ENCODE results near the gene CHEK1. TPM values are rescaled to one million over a fixed set of nuclear protein-coding genes. Genes with fewer than 3 reads are reported as not detected.
"Not testable (repeated sequence)": the region's sequence is repeated elsewhere in the genome, so short reads cannot be mapped to it uniquely, and the experiment has no call there.

CHEK1 gene
- 100 to 1,000 TPM; 149 to 152 TPM for total RNA-seq

DNA sequence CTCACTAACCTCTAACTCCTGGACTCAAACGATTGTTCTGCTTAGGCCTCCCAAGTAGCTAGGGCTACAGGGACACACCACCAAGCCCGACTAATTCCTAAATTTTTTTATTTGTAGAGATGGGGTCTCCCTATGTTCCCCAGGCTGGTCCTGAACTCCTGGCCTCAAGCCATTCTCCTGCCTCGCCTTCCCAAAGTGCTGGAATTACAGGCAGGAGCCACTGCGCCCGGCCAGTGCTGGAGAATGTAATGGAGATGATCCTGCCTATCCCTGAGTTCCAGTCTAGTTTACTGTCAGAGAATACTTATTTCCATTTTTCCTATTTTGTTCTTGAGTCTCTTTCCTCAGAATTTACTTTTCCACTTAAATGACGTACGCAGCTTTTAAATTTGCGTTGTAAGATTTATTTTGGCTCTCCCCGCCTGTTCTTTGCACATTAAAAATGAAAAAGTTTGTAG lies at the start of gene CHEK1:
Gene CHEK1 (plus strand): TSS at position 408 of the 458 bp plus-strand sequence. CDS start 1,606 bp downstream, outside the sequence.
- ChIA-PET CTCF (interaction anchor here (2.3 kb wide), 1 partner anchor 32 kb away, joined by 11 read pairs; the partner anchor contains the start of gene STT3A), POLR2A (interaction anchor here (1.3 to 2.5 kb wide), 3 partner anchors 32 to 263 kb away, joined by 8 to 16 read pairs (median 13); partner anchors contain the start of genes EI24, HYLS1 and STT3A)

DNA sequence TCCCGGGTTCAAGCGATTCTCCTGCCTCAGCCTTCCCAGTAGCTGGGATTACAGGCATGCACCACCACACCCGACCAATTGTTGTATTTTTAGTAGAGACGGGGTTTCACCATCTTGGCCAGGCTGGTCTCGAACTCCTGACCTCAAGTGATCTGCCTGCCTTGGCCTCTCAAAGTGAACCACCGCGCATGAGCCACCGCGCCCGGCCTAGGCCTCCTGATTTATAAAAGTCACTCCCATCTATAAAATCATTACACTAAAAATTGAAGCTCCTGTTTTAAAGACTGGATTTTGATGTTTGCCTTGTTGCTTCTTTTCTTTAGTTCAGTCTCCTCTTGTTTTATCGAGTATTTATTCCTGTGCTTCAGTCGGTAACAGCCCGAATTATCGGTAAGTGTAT lies 47.8 kb upstream of the CHEK1 start:
- CTCF ChIA-PET, POLR2A ChIA-PET: not testable (repeated sequence)

DNA sequence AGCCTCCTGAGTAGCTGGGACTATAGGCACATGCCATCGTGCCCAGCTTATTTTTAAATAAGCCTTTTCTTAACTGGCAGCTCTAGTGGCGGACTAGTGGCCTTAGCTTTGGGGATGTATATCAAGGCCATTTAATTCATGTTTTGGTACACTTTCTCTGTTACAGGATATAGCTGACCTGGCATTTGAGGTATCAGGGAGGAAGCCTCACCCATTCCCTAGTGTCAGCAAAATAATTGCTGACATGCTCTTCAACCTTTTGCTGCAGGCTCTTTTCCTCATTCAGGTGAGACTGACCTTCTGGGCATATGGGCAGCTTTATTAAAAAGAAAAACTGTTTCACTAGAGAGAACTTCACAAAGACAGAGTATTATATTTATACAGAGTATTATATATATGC lies 46.2 kb upstream of the CHEK1 start:
- ChIA-PET CTCF (interaction anchor here (0.7 kb wide), 1 partner anchor 9 kb away, joined by 3 read pairs; the partner anchor contains the start of gene EI24), POLR2A (no interaction called here)

DNA sequence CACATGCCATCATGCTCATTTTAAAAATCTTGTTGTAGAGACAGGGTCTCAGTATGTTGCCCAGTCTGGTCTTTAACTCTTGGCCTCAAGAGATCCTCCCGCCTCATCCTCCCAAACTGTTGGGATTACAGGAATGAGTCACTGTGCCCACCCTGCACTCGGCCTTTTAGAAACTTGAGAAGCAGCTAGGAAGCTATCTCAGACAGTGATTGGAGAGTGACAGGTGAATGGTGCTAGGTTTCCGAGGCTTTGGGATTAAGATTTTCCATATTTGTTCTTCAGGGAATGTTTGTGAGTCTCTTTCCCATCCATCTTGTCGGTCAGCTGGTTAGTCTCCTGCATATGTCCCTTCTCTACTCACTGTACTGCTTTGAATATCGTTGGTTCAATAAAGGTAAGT lies 45.2 kb upstream of the CHEK1 start:
- ChIA-PET POLR2A (no interaction called here), CTCF (interaction anchor here (0.8 kb wide), 1 partner anchor 10 kb away, joined by 3 read pairs; the partner anchor contains the start of gene EI24)

DNA sequence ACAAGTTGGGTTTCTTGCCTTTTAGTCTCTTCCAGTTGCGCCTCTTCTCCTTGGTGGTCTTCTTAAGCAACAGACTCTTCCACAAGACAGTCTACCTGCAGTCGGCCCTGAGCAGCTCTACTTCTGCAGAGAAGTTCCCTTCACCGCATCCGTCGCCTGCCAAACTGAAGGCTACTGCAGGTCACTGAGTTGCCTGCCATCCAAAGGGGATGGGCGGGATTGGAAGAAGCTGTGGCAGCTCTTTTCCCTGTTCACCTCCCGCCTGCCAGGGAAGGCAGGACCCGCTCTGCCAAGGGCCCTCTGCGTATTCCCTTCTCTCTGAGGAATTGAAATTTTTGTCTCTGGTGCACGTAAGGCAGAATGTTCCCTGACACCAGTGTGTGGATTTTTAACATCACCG lies 41.5 kb upstream of the CHEK1 start:
- CTCF ChIA-PET: no interaction called here
- POLR2A ChIA-PET: interaction anchor here (0.9 kb wide), 1 partner anchor 13 kb away, joined by 4 read pairs; no protein-coding TSS in a partner anchor

DNA sequence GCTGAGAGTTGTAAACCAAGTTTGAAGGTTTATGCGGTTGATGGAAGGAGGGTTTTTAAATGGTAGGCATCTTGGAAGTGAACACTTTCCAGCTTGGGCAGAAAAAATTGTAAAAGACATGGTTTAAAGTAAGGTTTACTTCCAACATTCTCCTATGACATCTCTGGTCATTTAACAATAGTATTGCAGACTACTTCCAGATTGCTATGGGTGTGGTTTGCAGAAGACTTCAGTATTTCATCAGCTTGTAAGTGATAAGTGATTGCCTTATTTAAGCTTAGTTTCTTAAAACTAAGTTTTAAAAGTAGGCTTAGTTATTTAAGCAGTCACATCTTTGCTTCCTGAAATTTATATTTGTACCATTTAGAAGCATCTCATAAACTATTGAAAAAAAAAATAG lies 39.5 kb upstream of the CHEK1 start:
- ChIA-PET POLR2A (no interaction called here), CTCF (no interaction called here)

DNA sequence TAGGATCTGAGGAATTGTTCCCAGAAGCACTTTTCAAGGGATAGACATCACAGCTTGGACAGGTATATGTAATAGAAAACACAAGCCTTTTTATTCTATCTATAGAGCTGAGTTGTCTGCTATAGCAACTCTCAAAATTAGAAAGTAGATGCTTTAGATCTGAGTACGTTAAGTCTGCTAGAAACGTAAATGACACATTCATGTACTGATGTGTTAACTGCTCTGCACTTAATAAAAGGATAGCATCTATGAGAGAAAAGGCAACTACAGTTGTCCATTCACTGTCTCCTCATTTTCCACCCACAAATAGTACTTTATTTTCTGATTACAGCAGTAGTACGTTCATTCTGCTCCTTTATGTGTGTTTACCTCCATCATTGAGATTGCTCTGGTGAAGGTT lies 38.3 kb upstream of the CHEK1 start:
- POLR2A ChIA-PET: no interaction called here

DNA sequence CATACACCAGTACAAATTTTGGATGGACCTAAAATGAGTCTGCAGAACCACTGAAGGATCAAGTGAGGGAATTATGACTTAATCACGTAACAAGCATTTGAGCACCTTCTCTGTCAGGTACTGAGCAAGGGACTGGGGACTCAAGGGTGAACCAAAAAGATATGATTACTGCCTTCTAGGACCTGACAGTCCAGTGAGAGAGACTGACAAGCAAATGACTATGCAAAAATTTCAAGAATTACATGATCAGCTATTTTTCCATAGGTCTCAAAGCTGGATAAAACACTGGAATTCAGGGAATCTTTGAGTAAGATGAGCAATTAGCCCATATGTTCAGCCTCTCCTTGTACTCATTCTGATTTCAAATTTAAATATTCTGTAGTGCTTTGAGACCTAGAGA lies 37.5 kb upstream of the CHEK1 start:
- POLR2A ChIA-PET: no interaction called here
- CTCF ChIA-PET: no interaction called here

More for the DNA sequence above, 38.3 kb upstream of the CHEK1 start:
- CTCF ChIA-PET: no interaction called here

DNA sequence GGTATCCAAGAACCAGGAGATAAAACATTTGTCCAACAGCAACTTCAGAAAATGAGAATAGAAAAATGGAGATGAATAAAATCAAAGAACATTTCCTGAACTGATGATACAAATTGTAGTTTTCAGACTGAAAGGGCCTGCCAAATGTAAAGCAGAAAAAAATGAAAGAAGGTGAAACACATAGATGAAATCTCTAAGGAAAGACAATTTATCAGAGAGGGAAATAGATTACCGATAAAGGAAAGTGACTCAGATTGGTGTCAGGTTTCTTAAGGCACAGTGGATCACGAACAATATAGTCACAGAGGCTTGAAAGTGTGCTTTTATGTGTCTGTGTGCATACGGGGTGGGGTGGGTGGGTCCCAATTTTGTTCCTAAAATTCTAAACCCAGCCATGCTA lies 36.5 kb upstream of the CHEK1 start:
- ChIA-PET POLR2A (no interaction called here), CTCF (no interaction called here)

DNA sequence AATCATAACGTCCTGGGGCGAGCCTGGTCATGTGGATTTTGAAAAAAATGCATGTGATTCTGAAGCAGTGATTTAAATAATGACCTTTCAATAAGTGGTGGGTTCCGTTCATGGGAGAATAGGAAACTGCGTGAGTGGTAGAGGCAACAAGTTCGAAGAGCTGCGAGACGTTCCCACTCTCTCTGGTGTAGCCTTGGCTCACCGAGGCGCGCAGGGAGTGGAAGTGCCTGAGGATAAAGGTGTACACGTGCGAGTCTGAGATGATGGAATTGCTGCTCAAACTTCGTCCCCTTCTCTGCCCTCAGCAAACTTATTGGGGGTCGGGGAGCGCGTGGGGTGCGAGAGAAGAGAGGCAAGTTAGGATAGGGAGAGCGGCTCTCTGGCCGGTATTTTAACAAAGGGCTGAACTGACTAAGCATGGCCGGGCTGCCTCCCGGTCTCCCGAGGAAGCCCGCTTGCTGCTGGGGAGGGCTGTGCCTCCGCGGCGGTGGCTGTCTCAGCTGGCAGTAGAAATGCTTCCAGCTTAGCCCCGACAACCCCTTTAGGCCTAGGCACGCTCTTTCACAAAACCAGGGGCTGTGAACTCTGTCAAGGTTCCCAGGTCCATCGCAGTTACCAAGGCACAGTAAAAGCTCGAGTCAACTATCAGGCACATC lies 33.2 kb upstream of the CHEK1 start:
- ChIA-PET POLR2A (interaction anchor here (0.6 to 3.4 kb wide), 5 partner anchors 12 to 311 kb away, joined by 3 to 31 read pairs (median 4); partner anchors contain the start of genes CHEK1, EI24 and PUS3), CTCF (interaction anchor here (1.2 to 3.0 kb wide), 2 partner anchors 22 to 34 kb away, joined by 7 to 11 read pairs; partner anchors contain the start of genes CHEK1 and EI24)

DNA sequence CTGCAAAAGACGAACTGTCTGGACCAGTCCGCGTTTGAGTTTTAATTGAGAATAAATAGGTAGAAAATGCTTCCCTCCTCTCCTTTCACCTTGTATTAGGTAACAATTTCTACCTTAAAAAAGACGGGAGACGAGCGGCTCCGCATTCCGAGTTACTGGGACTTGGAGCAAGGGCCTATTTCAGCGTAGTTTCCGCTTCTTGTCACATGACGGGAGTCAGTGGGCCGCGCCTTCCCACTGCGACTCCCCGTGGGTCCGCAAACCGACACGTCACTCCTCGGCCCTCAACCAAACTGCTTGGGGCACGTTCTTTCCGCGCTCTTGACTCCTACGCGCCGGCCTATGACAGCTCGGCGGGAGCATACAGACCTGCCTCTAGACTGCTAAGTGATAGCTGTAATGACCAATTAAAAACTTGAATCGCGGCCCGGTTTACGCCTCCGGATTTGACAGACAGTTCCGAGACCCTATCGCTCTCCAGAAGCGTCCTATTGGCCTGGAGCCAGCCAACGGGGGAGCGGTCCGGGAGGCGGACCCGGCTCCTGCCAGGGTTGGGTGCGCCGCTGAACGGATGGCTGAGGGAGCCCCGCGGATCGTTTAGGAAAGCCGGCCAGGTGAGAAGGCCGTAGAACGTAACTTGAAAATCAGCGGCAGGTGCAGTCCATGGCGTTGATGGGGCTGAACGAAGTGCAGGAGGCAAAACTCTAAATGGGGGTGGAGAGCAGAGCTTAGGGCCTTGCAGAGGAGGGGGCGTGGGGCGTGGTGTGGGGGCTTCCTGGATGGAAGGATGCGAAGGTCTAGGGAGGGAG lies 32.5 kb upstream of the CHEK1 start, which contains the start of gene STT3A:
Gene STT3A (plus strand): TSS at position 548 of the 809 bp plus-strand sequence. CDS start 3,064 bp downstream, outside the sequence.
- ChIA-PET CTCF (interaction anchor here (1.2 to 3.0 kb wide), 3 partner anchors 23 to 33 kb away, joined by 6 to 11 read pairs (median 7); partner anchors contain the start of genes CHEK1 and EI24), POLR2A (interaction anchor here (0.5 to 3.4 kb wide), 5 partner anchors 11 to 679 kb away, joined by 3 to 31 read pairs (median 4); partner anchors contain the start of genes CHEK1, EI24 and PUS3)

DNA sequence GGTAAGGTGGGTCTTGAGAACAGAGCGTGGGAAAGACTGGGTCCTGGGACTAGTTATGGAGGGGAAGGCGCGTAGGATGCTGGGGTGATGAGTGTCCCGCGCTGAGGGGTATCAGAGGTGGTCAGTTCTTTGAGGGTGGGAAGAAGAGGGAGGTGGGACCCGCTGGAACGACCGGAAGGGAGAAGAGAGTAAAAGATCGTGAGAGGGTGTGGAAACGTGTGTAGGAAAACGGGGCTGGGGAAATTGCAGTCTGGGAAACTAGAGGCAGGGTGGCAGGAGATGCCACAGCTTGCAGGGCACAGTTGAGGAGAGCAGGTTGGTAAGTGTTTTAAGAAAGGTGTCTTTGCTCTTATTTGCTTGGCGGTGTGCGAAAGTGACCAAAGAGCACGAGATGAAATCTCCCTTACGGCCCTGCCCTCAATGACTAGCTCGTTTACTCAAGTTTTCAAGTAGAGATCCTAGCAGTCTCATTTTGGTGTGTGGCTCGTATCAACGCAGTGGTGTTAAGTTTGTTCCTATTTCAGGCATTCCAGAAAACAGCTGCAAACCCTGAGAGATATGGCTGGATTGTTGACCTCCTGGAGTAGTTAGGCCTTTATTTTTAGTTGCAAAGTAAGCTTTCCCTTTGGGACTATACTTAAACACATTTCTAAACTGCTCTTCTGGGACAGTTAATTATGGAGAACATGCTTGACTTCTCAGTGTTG lies 31.7 kb upstream of the CHEK1 start:
- ChIA-PET POLR2A (interaction anchor here (0.6 to 3.4 kb wide), 5 partner anchors 10 to 310 kb away, joined by 3 to 31 read pairs (median 4); partner anchors contain the start of genes CHEK1, EI24 and PUS3), CTCF (interaction anchor here (1.0 to 3.0 kb wide), 3 partner anchors 19 to 32 kb away, joined by 3 to 11 read pairs (median 6); partner anchors contain the start of genes CHEK1 and EI24)

DNA sequence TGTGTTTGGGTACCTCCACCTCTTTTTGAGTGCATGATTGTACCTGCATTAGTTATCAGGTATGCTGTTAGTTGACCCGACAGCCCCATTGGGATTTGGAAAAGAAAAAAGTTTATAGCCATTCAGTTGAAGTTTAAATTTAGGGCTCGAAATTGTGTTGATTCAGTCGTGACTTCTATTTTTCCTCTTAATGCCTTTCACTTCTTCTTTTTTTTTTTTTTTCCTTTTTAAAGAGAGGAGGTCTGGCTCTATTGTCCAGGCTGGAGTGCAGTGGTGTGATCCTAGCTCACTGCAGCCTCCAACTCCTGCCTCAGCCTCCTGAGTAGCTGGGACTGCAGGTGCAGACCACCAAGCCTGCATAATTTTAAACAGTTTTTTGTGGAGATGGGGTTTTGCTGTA lies 30.0 kb upstream of the CHEK1 start:
- CTCF ChIA-PET: no interaction called here
- POLR2A ChIA-PET: no interaction called here

DNA sequence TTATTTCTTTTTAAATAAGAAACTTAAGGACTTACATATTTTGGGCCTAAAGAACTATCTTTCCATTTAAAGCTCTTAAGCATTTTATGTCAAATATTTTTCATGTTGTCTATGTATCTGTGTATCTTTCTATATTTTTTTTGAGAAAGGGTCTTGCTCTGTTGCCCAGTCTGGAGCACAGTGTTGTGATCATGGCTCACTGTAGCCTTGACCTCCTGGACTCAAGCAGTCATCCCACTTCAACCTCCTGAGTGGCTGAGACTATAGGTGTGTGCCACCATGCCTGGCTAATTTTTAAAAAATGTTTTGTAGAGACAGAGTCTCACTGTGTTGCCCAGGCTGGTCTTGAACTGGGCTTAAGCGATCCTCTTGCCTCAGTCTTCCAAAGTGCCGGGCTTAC lies 24.3 kb upstream of the CHEK1 start:
- POLR2A ChIA-PET: no interaction called here
- CTCF ChIA-PET: no interaction called here

DNA sequence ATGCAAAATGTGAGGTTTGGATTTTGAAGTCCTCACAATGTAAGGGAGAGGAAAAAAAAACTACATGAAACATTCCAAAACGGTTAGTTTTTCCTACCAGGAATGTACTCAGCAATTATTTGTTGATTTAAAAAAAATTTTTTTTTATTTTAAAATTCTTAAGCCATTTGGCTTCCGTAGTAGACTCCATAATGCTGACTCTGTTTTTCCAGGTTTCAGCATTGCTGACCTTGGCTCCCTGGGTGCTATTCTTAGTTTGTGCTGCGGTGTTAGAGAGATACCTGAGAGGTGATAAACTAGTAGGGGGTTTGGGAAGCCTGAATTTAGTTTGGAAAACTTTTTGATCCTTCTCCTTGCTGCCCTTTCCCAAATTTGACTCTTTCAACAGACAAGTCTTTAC lies 21.8 kb upstream of the CHEK1 start:
- CTCF ChIA-PET: interaction anchor here (0.5 kb wide), 1 partner anchor 36 kb away, joined by 3 read pairs; no protein-coding TSS in a partner anchor
- POLR2A ChIA-PET: interaction anchor here (1.1 kb wide), 1 partner anchor 10 kb away, joined by 4 read pairs; the partner anchor contains the start of gene STT3A

DNA sequence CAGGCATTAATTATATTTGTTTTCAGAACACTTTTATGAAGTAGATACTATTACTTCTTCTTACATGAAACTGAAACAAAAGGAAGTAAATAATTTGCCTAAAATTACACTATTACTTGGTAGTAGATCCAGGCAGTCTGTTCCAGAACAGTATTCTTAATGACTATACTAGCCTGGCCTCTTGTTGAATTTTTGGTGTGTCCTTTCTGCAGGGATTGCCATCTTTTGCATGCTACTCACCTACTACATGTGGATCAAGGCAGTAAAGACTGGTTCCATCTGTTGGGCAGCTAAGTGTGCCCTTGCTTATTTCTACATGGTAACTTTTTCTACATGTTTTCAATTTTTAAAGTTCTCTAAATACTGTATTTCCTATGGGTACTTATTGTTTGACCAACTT lies 19.5 kb upstream of the CHEK1 start:
- ChIA-PET CTCF (no interaction called here), POLR2A (no interaction called here)

DNA sequence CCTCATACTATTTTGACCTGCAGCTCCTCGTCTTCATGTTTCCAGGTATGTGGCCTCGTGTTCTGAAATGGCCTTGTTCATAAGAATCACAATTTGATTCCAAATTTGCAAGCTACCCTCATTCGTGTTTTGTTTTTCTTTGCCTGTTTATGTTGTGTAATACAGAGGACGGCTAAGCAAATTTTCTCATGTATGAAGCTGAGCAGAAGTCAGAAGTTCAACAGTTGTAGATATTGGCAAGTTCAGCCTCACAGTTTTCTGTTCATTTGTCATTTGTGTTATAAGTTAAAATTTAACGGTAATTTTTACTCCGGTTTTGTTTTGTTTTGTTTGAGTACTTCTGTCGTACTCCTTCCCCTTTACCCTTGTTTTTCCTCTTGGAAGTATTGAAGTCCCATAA lies 15.4 kb upstream of the CHEK1 start:
- CTCF ChIA-PET: no interaction called here
- POLR2A ChIA-PET: no interaction called here

DNA sequence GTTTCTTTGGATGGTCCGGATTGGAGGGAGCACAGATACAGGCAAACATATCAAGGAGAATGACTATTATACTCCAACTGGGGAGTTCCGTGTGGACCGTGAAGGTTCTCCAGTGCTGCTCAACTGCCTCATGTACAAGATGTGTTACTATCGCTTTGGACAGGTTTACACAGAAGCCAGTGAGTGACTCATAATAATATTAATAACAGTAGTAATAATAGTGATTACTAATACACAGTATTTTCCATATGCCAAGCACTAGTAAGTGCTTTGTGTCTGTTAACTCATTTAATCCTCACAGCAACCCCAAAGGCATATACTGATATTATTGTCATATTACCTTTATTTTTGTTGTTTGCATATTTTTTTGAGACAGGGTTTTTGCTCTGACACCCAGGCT lies 6.6 kb upstream of the CHEK1 start:
- ChIA-PET CTCF (interaction anchor here (0.6 kb wide), 1 partner anchor 10 kb away, joined by 3 read pairs; no protein-coding TSS in a partner anchor), POLR2A (no interaction called here)

DNA sequence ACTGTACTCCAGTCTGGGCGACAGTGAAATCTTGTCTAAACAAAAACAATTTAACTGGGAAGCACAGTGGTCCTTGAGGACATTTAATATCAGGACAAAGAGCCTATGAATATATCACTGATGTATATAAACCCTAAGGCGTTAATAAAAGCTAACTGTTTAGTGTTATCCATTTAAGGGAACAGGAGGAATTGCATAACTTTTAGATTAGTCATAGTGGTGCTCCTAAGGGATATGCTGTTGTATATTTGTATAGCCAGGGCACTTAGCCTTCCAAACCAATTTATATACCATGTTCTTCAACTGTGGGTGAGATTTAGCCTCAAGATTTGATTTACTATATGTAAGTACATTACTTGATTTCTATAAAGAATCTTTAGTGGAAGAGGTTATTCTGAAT lies 3.0 kb upstream of the CHEK1 start:
- ChIA-PET CTCF (no interaction called here), POLR2A (interaction anchor here (1.2 kb wide), 1 partner anchor 52 kb away, joined by 4 read pairs; the partner anchor contains the start of gene EI24)

Measured in activated CD8-positive, alpha-beta memory T cell treated with anti-CD3 and anti-CD28 coated beads for 36 hours (primary cell).